Stimulated activated naive CD8-positive, alpha-beta T cell treated with anti-CD3 and anti-CD28 coated beads, Interleukin-15, amount 100 ng/mL, for 72 hours (primary cell): ENCODE data around the gene VDAC1.

Experiments used
- ATAC-seq: fragments of 150-1000 bp; cut with Tn5 transposase; 2 replicates; pipeline ENCODE4 v1.10.0; 2021; ENCODE audit warnings: mild to moderate bottlenecking, moderate library complexity
- DNase-seq, 2 donors: peaks; one replicate each; pipeline ENCODE4 v3.0.0; 2021 to 2022
- H3K27ac Mint-ChIP-seq, 2 donors: one replicate each; pipeline ENCODE4 v1.8.0; 2022; ENCODE audit warnings: mild to moderate bottlenecking in 2 of 2, mixed read lengths in 2 of 2, moderate library complexity in 2 of 2
- H3K27me3 Mint-ChIP-seq: one replicate; pipeline ENCODE4 v1.8.0; 2022; ENCODE audit warnings: mixed read lengths
- H3K4me1 Mint-ChIP-seq: one replicate; pipeline ENCODE4 v1.8.0; 2022; ENCODE audit warnings: mild to moderate bottlenecking, mixed read lengths
- H3K4me3 Mint-ChIP-seq, 2 donors: one replicate each; pipeline ENCODE4 v1.8.0; 2022; ENCODE audit warnings: mild to moderate bottlenecking in 2 of 2, mixed read lengths in 2 of 2, moderate library complexity in 1 of 2
- H3K9me3 Mint-ChIP-seq, 2 donors: one replicate each; pipeline ENCODE4 v1.8.0; 2022; ENCODE audit warnings: mixed read lengths in 2 of 2

VDAC1 gene, protein sequence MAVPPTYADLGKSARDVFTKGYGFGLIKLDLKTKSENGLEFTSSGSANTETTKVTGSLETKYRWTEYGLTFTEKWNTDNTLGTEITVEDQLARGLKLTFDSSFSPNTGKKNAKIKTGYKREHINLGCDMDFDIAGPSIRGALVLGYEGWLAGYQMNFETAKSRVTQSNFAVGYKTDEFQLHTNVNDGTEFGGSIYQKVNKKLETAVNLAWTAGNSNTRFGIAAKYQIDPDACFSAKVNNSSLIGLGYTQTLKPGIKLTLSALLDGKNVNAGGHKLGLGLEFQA

GRCh38 chr5:134004626-134005416 is at the start of gene VDAC1:
VDAC1 (minus strand) TSS chr5:134004975; CDS start chr5:133993012, 11,963 bp downstream.
- Mint-ChIP-seq H3K9me3 (no peaks in the 10 kb centered on the region), H3K4me1 (peaks cover 61% of the 10 kb centered on the region), H3K27ac (peak within 1 kb of the TSS; percentile 96 to 99), H3K4me3 (peak within 1 kb of the TSS; percentile 96 to 98), H3K27me3 (no peaks in the 10 kb centered on the region)
- DNase-seq (peak; percentile 84 to 86), ATAC-seq (peak; percentile 84)

DNA sequence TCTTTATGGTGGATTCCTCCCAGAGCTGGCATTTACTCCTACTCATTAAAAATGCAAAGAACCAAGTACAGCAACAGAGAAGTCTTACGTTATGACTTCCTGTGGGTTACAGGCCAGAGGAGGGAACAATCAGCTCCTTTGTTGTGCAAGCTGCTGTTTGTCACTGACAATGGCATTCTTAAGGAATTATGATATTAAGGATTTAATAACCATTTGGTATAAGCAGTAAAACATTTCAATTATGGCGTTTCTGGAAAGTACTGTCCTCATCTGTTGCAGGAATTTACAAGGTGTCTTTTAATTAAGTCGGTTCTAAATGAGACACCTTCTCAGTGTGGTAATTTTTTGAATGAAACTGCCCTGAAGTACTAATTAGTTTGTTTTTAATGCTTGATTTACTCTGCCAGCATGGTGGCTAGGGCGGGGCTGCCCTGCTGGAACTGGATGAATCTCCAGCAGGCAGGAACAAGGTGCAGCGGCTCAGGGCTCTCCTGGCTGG is 49.1 kb upstream of the VDAC1 start:
- H3K4me3 Mint-ChIP-seq: peak overlapping the region; percentile 24 to 70
- no peaks in the 10 kb centered on the region for H3K27me3 Mint-ChIP-seq
- no peaks in the 10 kb centered on the region for H3K9me3 Mint-ChIP-seq
- peak overlapping the region; percentile 63 to 80 for H3K27ac Mint-ChIP-seq
- ATAC-seq (peak; percentile 81), DNase-seq (no peak)
- H3K4me1 Mint-ChIP-seq: peaks cover 55% of the 10 kb centered on the region

- DNase-seq: no peak
- peak overlapping the region; percentile 63 to 80 for H3K27ac Mint-ChIP-seq
- H3K4me1 Mint-ChIP-seq: peaks cover 52% of the 10 kb centered on the region
- no peaks in the 10 kb centered on the region for H3K27me3 Mint-ChIP-seq
- no peaks in the 10 kb centered on the region for H3K9me3 Mint-ChIP-seq
- ATAC-seq: peak; percentile 36
- peak overlapping the region; percentile 24 to 70 for H3K4me3 Mint-ChIP-seq
Observed at GRCh38 chr5:134053314-134053839, 48.6 kb upstream of the VDAC1 start.

GRCh38 chr5:134051305-134051704 is 46.5 kb upstream of the VDAC1 start:
- DNase-seq (no peak), ATAC-seq (peak; percentile 52)
- Mint-ChIP-seq H3K4me1 (peaks cover 72% of the 10 kb centered on the region), H3K27ac (peak overlapping the region in 1 of 2 donors; percentile 6), H3K9me3 (no peaks in the 10 kb centered on the region), H3K27me3 (no peaks in the 10 kb centered on the region), H3K4me3 (no peak overlapping the region)

- ATAC-seq (no peak), DNase-seq (no peak)
- no peaks in the 10 kb centered on the region for H3K27me3 Mint-ChIP-seq
- H3K27ac Mint-ChIP-seq: no peak overlapping the region
- H3K4me3 Mint-ChIP-seq: no peak overlapping the region
- H3K9me3 Mint-ChIP-seq: no peaks in the 10 kb centered on the region
- H3K4me1 Mint-ChIP-seq: peaks cover 68% of the 10 kb centered on the region
Observed at GRCh38 chr5:134048864-134049263, 44.1 kb upstream of the VDAC1 start.

DNA sequence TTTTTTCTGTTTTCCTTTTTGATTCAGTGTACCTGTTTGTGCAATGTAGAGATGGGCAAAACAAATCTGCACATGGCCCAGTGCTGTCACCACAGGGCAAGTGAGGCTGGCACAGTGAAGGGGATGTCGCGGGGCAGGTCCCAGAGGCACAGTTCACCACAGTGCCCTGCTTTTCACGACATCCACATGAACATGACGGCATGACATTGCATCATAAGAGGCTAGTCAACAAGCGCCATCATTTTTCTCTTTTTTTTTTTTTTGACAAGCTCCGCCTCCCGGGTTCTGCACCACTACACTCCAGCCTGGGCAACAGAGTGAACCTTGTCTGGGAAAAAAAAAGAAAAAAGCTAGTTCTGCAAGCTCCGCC is 42.9 kb upstream of the VDAC1 start:
- Mint-ChIP-seq H3K27ac (peak overlapping the region in 1 of 2 donors; percentile 27), H3K4me1 (peaks cover 68% of the 10 kb centered on the region), H3K9me3 (no peaks in the 10 kb centered on the region), H3K27me3 (no peaks in the 10 kb centered on the region), H3K4me3 (no peak overlapping the region)
- DNase-seq: no peak
- no peak for ATAC-seq

- DNase-seq: no peak
- H3K4me1 Mint-ChIP-seq: peaks cover 68% of the 10 kb centered on the region
- ATAC-seq: no peak
- H3K4me3 Mint-ChIP-seq: no peak overlapping the region
- H3K27ac Mint-ChIP-seq: no peak overlapping the region
- H3K9me3 Mint-ChIP-seq: no peaks in the 10 kb centered on the region
- H3K27me3 Mint-ChIP-seq: no peaks in the 10 kb centered on the region
Observed at GRCh38 chr5:134046801-134047686, 42.3 kb upstream of the VDAC1 start.

- peaks cover 68% of the 10 kb centered on the region for H3K4me1 Mint-ChIP-seq
- ATAC-seq (no peak), DNase-seq (no peak)
- H3K27ac Mint-ChIP-seq: no peak overlapping the region
- no peaks in the 10 kb centered on the region for H3K9me3 Mint-ChIP-seq
- no peak overlapping the region for H3K4me3 Mint-ChIP-seq
- no peaks in the 10 kb centered on the region for H3K27me3 Mint-ChIP-seq
Observed at GRCh38 chr5:134046330-134046729, 41.6 kb upstream of the VDAC1 start.

DNA sequence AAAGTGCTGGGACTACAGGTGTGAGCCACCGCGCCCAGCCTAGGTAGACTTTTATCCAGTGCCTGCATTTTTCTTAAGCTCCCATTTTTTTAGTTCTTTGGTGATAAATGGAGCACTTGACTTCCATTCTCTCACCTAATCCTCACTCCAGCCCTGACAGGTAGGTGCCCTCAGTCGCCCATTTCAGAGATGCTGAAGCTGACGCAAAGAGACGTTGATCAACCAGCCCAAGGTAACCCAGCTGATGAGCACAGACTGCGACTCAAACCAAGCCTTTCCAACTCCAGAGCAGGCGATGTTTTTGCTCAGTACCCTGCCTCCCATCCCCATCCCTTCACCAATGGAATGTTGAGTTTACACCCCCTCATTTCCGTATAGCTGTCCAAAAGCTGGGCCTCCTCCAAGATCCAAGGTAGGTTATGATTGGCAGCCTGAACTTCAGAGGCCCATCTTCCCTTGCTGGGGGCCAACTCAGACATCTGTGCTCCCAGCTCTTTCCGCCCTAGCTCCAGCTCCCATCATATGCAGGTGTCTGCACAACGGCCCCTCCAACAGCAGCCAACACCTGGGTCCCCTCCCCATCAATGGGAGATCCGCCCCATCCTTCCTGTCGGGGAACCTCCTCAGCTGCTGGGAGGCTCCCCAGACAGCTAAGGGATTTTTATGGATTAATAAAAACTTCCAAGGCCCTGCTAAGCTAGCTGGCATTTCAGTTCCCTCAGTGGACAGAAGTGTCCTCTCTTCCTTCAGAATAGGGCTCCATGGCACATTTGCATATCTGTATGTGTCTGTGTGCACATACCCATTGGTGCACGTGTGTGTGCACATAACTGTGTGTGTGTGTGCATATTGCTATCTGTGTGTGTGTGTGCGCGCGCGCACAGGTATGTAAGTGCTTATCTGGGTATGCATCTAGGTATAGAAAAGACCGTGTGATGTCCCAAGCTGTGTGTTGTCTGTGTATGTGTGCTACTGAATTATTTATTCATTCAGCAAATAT is 39.3 kb upstream of the VDAC1 start:
- H3K4me1 Mint-ChIP-seq: peaks cover 80% of the 10 kb centered on the region
- no peak overlapping the region for H3K4me3 Mint-ChIP-seq
- H3K9me3 Mint-ChIP-seq: no peaks in the 10 kb centered on the region
- H3K27me3 Mint-ChIP-seq: no peaks in the 10 kb centered on the region
- ATAC-seq (no peak), DNase-seq (no peak)
- peak overlapping the region in 1 of 2 donors; percentile 11 for H3K27ac Mint-ChIP-seq

- Mint-ChIP-seq H3K4me1 (peaks cover 67% of the 10 kb centered on the region), H3K27me3 (no peaks in the 10 kb centered on the region), H3K9me3 (no peaks in the 10 kb centered on the region), H3K27ac (peak overlapping the region; percentile 67 to 73), H3K4me3 (peak overlapping the region; percentile 49 to 66)
- DNase-seq (peak; percentile 35 to 51), ATAC-seq (peak; percentile 71)
Observed at GRCh38 chr5:134041570-134042411, 37.0 kb upstream of the VDAC1 start.

- Mint-ChIP-seq H3K27ac (no peak overlapping the region), H3K4me1 (peaks cover 59% of the 10 kb centered on the region), H3K27me3 (no peaks in the 10 kb centered on the region), H3K4me3 (no peak overlapping the region), H3K9me3 (no peaks in the 10 kb centered on the region)
- no peak for DNase-seq
- ATAC-seq: no peak
Observed at GRCh38 chr5:134038138-134038537, 33.4 kb upstream of the VDAC1 start.

DNA sequence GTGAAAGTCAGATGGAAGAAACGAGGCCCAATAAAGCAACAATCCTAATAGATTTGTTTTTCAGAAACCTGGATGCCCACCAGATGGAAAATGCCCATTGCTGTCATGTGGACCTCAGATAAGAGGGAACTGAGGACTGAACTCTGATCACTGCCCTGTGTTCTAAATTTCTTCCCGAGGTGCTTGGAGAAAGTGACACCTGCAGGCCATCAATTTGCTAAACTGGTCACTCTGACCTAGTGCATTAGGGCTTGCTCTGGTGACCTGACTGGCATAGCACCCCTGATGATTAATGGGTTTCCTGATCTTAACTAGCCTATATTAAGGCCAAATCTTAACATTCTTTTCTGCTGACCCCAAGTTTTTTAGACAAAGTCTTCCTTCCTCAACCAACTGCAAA is 32.4 kb upstream of the VDAC1 start:
- Mint-ChIP-seq H3K9me3 (no peaks in the 10 kb centered on the region), H3K27me3 (no peaks in the 10 kb centered on the region), H3K4me3 (no peak overlapping the region), H3K27ac (no peak overlapping the region), H3K4me1 (peaks cover 49% of the 10 kb centered on the region)
- ATAC-seq (no peak), DNase-seq (no peak)

- no peak overlapping the region for H3K27ac Mint-ChIP-seq
- no peak overlapping the region for H3K4me3 Mint-ChIP-seq
- no peaks in the 10 kb centered on the region for H3K27me3 Mint-ChIP-seq
- ATAC-seq: no peak
- H3K4me1 Mint-ChIP-seq: peaks cover 21% of the 10 kb centered on the region
- DNase-seq: no peak
- H3K9me3 Mint-ChIP-seq: no peaks in the 10 kb centered on the region
Observed at GRCh38 chr5:134034326-134034725, 29.6 kb upstream of the VDAC1 start.
